T-helper 2 cell treated with Interferon-gamma antibody and Interleukin-4, amounts not matched to agents 100 ng/mL and 5 ng/mL, for 36 hours (primary cell): Measurements from ENCODE around the gene CADM4. TPM values are rescaled to one million over a fixed set of nuclear protein-coding genes. Genes with fewer than 3 reads are reported as not detected.
"Not testable (repeated sequence)": the region's sequence is repeated elsewhere in the genome, so short reads cannot be mapped to it uniquely, and the experiment has no call there.

Experiments
- intact Hi-C: fragments of 100-400 bp; cut with micrococcal nuclease; formaldehyde crosslinking; loops from one replicate; pipeline ENCODE4 v1.15.1; 2023
- total RNA-seq: library from RNA; stranded (reverse); gene quantifications from 2 replicates; pipeline ENCODE4 v1.2.3, GENCODE V29; 2022

CADM4 gene, protein sequence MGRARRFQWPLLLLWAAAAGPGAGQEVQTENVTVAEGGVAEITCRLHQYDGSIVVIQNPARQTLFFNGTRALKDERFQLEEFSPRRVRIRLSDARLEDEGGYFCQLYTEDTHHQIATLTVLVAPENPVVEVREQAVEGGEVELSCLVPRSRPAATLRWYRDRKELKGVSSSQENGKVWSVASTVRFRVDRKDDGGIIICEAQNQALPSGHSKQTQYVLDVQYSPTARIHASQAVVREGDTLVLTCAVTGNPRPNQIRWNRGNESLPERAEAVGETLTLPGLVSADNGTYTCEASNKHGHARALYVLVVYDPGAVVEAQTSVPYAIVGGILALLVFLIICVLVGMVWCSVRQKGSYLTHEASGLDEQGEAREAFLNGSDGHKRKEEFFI
- total RNA-seq: 0.16 TPM in 2 replicates

DNA sequence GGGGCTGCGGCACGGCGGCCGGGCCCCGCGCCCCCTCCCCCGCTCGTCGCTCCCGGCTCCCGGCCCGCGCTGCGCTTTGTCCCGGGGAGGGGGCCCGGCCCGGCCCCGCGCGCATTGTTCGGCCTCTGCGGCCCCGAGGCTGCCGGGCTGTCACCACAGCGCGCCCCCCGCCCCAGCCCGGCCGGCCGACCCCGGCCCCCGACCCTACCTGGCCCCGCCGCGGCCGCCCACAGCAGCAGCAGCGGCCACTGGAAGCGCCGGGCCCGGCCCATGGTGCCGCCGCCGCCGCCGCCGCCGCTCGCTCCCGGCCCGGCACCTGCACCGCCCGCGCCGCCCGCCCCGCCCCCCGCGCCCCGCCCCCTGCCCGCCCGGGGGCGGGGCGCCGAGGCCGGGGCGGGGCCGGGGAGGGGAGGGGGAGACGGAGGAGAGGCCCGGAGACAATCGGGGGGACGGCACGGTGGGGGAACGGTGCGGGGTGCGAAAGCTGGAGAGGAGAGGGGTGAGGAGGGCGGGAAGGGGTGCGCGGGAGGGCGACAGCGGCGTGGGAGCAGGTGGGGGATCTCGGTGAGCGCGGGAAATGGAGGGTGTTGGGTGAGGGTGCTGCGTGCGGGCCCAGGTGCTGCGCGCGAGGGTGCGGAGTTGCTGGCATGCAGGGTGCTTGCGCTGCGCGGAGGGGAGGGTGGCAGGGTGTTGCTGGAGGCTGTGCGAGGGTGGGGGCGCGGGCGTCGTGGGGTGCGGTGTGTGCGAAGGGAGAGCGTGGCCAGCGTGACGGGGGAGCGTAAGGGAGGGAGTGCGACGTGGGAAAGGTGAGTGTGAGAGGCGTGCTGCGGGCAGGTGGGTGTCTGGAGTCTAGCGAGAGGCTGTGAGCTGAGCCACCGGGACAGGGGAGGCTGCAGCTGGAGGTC lies at the start of gene CADM4:
Gene CADM4, minus strand, starts transcription at position 332 of the 905 bp plus-strand sequence. Its CDS starts 60 bp downstream, at position 272.
- intact Hi-C loops: loop anchor here (2.0 kb wide), 1 partner anchor 21 kb away; the partner anchor contains the start of gene ZNF428

DNA sequence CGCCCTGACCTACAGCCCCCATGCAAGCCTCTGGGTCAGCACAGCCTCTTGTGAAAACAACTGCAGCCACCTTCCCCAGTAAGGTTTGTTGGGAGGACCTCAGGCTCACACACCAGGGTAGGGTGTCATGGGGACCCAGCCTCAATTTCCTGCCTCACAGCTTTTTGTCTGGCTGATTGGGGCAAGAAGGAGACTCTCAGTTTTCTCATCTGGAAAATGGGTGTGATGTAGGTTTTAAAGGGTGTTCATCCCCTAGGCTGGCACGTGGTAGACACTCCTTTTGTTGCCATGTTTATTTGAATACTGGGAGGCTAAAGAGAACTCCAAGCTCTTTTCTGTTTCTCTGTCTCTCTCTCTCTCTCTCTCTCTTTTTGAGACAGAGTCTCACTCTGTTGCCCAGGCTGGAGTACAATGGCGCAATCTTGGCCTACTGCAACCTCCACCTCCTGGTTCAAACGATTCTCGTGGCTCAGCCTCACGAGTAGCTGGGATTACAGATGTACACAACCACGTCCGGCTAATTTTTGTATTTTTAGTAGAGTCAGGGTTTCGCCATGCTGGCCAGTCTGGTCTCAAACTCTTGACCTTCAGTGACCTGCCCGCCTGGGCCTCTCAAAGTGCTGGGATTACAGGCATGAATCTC lies 48.5 kb upstream of the CADM4 start:
- intact Hi-C loops: no loop called here

DNA sequence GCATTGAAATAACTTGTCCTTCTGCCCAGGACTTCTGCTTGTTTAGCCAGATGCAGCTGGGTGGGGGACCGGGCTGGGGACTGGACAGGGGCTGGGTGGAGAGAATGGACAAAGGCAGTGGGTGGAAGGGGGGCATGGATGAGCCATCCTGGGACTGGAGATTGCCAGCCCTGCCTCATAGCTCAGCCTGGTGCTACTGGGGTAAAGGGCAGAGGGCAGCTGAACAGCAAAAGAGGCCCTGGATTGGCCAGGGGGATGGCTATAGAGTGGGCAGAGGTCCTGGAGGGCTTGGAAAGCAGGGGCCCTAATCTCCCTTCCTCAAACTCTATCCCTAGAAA lies 48.0 kb upstream of the CADM4 start:
- intact Hi-C loops: no loop called here

- intact Hi-C loops: no loop called here
Measured at GRCh38 chr19:43684326-43684725, 44.7 kb upstream of the CADM4 start.

DNA sequence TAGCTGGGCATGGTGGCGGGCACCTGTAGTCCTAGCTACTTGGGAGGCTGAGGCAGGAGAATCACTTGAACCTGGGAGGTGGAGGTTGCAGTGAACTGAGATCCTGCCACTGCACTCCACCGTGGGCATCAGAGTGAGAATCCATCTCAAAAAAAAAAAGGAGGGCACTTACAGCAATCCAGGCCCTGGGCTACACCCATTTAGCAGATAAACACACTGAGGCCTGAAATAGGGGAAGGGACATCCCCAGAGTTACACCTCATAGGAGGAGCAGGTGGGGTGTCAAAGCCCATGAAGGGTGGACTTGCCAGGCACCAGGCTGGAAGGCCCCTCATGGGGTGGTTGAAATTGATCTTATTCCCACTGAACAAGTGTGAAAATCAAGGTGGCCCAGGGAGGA lies 44.3 kb upstream of the CADM4 start:
- intact Hi-C loops: no loop called here

- intact Hi-C loops: no loop called here
Measured at GRCh38 chr19:43682824-43683661, 43.4 kb upstream of the CADM4 start.

DNA sequence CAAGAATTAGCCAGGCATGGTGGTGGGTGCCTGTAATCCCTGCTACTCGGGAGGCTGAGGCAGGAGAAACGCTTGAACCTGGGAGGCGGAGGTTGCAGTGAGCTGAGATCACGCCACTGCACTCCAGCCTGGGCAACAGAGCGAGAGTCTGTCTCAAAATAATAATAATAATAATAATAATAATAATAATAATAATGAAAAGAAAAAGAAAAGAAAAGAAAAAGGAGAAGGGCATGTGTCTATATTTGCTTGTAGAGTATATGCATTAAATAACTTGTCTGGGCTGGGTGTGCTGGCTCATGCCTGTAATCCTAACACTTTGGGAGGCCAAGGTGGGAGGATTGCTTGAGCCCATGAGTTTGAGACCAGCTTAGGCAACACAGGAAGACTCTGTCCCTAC lies 42.6 kb upstream of the CADM4 start:
- intact Hi-C loops: not testable (repeated sequence)

DNA sequence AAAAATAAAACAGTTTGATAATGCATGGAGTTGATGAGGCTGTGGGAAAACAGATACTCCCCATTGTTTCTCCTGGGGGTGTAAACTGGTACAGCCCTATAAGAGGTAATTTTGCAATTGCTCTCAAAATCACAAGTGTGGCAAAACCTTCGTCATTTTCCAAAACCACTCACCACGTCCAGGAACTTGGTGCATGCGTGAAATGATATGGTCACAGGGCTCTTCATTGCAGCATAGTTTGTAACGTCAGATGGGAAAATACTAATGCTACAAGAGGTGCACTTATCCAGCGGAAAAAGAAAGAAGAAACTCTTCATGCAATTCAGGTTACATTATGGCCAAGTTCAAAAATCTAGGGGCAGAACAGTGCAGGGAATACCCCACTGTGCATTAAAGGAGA lies 42.2 kb upstream of the CADM4 start:
- intact Hi-C loops: no loop called here

GRCh38 chr19:43678512-43679261 lies 39.0 kb upstream of the CADM4 start:
- intact Hi-C loops: no loop called here

GRCh38 chr19:43675906-43676305 lies 36.3 kb upstream of the CADM4 start:
- intact Hi-C loops: no loop called here

DNA sequence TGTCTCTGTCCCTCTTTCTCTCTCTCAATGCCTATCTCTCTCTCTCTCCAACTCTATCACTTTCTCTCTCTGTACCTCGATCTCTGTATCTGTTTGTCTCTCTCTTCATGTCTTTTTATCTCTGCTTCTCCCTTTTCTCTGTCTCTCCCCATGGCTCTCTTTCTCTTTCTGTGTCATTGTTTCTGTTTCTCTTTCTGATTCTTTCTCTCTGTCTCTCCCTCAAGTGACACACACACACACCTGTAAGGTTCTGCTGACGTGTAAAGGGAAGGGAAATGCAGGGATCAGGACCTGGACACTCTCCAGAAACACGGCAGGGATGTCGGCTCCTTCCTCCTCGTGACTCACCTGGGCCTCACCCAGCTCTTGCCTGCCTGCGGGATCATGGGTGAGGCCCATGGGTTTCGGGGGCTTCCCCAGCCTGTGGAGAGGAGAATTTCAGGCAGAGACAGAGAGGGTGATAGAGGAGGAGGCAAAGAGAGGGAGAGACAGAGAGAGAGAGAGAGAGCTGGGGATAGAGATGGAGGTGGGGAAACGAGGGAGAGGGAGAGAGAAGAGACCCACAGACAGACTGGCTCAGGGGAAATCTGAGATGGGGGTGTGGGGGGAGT lies 35.7 kb upstream of the CADM4 start:
- intact Hi-C loops: no loop called here

GRCh38 chr19:43674596-43674995 lies 34.9 kb upstream of the CADM4 start:
- intact Hi-C loops: no loop called here

DNA sequence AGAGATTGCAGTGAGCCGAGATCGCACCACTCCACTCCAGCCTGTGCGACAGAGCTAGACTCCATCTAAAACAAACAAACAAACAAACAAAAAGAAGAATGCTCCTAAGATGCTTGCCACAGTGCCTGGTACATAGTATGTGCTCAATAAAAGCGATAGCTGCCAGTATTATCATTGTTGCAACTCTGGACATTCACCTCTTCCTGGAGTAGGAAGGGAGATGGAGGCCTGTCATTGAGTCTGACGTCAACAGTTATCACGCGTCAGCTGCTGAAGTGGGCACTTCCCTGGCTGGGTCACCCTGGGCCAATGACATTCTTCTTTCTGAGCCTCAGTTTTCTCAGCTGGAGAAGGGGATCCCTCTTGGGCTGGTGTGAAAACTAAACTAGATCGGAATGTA lies 34.5 kb upstream of the CADM4 start:
- intact Hi-C loops: no loop called here

GRCh38 chr19:43673637-43674036 lies 34.0 kb upstream of the CADM4 start:
- intact Hi-C loops: no loop called here

DNA sequence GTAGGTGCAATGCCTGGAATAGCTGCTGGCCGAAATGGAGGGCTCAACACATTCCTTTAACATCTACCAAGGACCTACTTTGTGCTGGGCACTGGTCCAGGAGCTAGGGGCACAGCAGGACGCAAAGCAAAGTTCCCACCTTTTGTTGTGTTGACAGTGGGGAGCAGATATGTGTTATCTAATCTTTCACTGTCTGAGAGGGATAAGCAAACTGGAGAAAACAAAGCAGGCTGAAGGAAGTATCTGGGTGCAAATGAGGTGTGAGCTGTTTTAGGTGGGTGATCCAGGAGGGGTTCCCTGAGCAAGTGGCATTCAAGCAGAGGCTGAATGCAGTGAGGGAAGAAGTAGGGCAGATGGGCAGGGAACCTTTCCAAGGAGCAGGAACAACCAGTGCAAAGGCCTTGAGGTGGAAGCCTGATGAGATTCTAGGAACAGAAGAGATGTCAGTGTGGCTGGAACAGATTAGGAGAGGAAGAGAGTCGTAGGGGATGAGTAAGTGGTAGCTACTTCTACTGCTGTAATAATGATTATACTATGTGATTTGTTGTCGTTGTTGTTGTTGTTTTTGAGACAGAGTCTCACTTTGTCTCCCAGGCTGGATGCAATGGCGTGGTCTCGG lies 32.5 kb upstream of the CADM4 start:
- intact Hi-C loops: no loop called here

- intact Hi-C loops: loop anchor here (1.0 to 5.0 kb wide), 8 partner anchors 33 to 205 kb away; partner anchors contain the start of genes IRGQ, SMG9, ZNF428 and ZNF575
Measured at GRCh38 chr19:43668406-43669109, 28.9 kb upstream of the CADM4 start.

DNA sequence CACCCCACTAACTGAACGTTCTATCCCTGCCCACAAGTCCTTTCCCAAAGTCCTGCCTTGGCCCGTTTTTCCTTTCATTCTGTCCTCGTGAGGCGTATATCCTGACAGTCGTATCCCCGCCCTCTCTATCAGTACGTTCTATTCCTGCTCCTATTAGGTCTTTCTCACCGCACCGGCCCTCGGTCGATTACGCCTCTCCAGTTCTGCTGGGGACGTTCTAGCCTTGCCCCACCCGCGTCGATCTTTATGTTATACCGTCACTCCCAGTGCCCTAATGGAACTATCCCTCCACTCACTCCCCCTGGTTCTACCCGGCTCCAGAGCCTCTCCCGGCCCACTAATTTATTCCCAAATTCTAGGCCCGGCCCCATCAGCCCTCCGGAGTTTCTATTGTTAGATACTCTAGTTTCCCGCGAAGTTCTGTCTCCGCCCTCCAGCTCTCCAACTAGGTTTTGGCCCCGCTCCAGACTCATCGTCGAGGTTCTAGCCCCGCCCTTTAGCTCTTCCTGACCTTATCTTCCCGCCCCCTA lies 28.3 kb upstream of the CADM4 start:
- intact Hi-C loops: loop anchor here (1.0 to 5.0 kb wide), 8 partner anchors 33 to 205 kb away; partner anchors contain the start of genes IRGQ, SMG9, ZNF428 and ZNF575
